NCI-H1694 treated with DMSO at 0.1 percent for 48 hours (cell line): Measurements from ENCODE around the gene ALAD.
"Not testable (repeated sequence)": the region's sequence is repeated elsewhere in the genome, so short reads cannot be mapped to it uniquely, and the experiment has no call there.

Experiments used
- DNase-seq: peaks from one replicate; lab custom pipeline; 2025; lab: John Stamatoyannopoulos, UW

Gene ALAD

DNA sequence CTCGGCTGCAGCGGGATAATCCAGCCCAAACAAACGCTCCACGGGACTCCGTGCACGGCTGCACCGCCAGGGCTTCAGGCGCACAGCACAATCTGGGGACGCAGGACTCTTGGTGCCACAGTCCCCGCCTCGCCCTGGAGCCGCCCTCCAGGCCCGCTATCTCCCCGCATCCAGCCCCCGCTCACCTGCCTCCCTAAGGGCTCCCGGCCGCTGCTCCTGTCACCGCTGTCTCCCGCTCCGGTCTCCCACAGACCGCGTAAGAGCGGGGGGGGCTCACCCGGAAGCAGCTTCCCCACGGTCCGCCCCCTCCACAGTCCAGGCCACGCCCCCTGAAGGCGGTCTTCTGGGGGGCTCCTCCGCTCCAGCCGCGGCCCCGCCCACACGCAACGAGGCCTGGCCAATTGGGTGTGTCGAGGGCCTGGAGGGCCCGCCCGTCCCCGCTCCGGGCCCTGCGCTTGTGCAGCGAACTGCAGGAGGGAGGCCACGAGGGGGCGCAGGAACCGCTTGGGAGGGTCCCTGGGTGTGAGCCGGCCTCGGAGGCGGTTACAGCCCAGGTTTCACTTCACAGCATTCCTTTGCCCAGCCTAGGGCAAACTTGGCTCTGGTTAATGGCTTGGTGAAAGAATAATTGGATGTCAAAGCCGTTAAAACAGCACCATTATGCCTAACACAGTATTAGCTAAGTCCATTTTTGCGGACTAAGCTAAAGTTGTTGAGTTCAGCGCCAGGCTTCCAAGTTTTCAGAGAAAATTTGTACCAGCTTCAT lies at the start of gene ALAD:
ALAD (minus strand) TSS at position 258 of the 766 bp plus-strand sequence. CDS start 7,725 bp downstream, outside the sequence.
- peak; percentile 86 for DNase-seq

DNA sequence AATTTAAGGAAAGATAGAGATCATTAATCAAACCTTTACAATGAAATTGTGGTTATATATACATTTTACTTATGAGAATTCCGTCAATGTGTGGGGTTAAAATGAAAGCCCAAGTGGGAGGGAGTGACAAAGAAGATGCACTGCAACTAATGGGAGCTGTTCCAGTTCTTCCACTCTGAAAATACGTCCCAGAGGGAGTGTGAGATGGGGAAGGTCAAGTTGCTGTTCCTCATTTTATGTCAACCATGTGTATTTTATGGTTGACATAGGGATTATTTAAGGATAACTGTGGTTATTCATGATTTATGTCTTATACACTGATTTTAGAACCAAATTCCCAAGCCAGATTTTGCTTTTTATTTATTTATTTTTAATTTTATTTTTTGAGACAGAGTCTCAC lies 48.3 kb upstream of the ALAD start:
- no peak for DNase-seq

DNA sequence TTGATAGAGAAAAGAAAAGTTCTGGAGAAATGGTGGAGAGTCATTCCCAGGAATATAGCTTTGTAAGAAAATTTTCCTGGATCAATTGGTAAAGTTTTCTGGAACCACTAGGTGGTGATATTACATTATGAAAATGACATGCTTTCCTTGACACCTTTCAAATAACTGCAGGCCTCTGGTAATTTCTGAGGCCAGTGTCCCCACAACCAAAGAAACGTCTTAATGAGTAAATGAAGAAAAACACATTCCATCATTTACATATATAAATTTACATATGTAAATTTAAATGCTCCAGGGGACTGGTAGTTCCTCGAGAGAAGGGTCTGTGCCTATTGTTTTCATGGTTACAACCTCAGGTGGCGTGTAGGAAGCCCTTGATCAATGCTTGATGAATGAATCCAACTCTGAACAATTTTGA lies 45.2 kb upstream of the ALAD start:
- peak; percentile 40 for DNase-seq

DNA sequence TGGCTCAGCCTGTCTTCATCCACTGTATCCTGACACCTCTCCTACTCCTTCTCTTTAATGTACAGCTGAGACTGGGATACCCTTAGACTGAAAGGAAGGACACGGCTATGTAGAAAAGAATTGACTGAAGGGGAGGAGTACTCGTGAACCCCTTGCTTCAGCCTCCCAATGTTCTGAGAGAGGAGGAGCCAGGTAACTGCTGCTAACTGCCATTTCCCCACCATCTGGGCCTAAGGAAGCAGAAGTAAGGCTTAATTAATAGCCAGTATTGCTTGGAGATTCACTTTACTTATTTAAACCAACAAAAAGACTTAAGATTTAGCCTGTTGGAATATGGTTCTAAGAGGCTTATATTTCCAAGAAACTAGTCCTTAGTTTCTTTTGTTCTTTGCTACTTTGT lies 43.7 kb upstream of the ALAD start:
- no peak for DNase-seq

DNA sequence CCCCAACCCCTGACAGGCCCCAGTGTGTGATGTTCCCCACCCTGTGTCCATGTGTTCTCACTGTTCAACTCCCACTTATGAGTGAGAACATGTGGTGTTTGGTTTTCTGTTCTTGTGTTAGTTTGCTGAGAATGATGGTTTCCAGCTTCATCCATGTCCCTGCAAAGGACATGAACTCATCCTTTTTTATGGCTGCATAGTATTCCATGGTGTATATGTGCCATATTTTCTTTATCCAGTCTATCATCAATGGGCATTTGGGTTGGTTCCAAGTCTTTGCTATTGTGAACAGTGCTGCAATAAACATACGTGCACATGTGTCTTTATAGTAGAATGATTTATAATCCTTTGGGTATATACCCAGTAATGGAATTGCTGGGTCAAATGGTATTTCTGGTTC lies 36.6 kb upstream of the ALAD start:
- not testable (repeated sequence) for DNase-seq

DNA sequence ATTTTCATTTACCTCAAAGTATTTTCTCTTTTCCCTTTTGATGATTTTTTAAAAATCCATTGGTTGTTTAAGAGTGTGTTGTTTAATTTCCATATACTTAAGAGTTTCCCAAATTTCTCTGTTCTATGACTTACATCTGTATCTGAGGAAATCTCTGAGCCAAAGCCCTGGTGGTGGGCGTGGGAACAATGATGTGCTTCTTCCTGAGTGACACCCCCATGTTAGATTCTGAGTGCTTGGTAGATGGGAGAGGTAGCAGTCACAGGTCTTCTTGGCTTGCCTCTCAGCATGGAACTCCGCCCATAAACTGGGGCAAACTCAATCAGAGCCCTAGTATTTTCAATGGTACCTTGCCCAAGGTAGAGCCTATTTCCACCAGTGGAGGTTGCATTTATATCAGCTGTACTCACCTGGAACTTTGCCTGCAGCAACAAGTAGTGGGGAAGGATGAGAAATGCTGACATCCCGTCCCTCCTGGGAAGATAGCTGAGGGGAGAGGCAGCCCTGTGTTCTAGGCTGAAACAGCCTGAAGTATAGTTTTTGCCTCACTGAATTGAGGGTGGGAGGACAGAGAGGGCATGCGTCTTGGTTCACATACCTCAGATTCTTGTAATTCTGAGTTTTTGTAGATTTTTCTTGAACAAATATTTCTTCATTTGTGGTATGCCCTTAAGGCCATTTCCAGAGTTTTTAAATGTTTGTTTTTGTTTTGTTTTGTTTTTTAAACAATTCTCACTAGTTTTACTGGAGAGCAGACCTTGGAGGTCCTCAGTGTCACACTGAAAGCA lies 35.8 kb upstream of the ALAD start:
- DNase-seq = no peak

DNA sequence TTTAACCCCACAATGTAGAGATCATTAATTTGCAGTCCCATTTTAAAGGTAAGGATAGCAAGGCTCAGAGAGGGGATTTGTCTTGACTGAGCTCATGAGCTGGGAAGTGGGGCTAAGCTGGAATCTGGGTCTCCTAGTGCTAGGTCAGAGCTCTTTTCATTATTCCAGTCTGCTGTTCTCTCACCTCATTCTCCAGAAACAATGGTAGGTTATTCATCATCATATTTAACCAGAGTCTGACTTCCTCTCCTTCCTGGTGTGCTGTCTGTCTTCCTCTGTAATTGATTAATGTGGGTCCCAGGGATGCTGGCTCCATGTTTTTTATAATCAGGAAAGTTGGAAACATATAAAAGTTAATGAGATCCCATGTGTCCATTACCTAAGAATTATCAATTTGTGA lies 30.1 kb upstream of the ALAD start:
- no peak for DNase-seq

DNA sequence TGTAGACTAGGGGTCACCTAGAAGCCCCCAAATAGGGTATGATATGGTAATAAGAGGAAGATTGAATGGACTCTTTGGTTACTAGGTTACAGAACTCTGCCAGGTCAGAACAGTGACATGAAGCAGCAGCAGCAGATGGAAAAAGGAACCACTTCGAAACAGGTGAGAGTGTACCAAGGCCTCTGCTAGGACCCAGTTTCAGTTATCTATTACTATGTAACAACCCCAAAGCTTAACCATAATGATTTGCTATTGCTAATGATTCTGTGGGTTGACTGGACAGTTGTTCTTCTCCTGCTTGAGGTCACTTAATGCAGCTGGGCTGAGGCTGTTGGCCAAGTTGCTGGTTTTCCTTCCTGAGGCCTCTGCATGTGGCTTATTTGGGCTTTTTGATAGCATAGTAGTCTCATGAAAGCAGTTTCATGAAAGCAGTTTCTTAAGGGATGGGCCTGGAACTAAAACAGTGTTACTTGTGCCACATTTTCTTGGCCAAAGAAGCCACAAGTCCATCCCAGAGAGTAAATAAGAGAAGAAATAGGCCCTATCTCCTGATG lies 27.1 kb upstream of the ALAD start:
- DNase-seq = no peak

DNA sequence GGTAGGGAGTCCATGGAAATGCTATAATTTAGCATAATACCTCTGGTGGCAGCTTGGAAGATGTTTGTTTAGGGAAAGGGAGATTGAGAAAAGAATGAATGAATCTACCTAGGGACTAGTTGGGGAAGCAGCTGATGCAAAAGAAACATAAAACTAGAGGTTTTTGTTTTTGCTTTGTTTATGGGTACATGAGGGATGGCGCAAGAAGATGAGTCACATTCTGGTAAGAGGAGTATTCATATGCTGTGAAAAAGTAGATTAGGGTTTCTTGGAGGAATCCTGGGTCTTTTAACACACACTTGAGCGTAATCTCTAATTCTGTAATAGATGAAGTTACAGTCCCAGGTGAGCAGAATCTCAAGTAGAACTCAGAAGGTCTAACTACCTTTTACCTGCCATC lies 26.5 kb upstream of the ALAD start:
- DNase-seq = no peak

DNA sequence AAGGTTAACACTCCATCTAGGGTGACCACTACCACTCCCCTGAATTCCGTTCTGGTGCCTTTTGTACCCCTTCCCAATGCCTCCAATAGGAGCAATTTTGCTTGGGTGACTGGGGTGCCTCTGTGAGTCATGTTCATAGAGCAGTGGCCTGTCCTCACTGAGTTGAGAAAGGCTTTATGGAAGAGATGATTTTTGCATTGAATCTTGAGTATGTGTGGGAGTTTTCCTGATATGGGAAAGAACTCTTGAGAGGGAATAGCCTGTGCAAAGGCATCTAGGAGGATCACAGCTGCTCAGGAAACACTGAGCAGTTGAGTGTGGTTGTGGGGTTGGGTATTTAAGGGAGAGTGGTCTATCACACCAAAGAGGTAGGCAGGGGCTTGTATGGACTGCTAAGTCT lies 25.6 kb upstream of the ALAD start:
- DNase-seq = no peak

DNA sequence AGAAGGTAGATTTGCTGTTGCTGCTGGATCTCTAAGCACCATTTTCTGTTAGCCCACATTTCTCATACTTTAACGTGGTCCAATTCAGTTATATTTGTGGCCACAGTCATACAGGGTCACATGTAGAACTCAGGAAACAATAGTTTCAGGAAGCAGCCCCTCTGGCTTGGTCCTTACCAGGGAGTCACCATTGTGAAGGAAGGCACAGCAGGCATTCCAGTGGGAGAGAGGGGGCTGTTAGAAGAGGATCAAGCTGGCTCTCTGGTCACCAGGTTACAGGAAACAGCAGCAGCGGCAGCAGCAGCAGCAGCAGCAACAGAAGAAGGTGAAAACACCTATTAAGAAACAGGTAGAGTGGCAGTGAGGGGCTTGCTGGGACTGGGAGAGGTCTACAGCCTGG lies 24.0 kb upstream of the ALAD start:
- DNase-seq = no peak

DNA sequence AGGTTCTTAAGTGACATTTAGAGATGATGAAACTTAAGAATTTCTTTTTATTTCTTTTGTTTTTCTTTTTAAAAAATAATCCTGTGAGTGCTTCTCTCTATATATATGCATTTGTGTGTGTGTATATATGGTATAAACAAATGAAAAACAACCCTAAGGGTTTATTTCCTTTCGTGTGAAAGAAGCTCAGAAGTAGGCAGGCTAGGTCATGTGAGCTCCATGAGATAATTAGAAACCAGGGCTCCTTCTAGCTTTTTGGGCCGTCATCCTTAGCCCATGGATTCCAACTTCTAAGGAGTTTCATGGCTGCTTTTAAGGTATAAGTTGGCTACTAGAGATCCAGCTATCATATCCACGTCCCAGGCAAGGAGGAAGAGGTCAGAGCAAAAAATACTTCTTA lies 20.6 kb upstream of the ALAD start:
- DNase-seq = no peak

DNA sequence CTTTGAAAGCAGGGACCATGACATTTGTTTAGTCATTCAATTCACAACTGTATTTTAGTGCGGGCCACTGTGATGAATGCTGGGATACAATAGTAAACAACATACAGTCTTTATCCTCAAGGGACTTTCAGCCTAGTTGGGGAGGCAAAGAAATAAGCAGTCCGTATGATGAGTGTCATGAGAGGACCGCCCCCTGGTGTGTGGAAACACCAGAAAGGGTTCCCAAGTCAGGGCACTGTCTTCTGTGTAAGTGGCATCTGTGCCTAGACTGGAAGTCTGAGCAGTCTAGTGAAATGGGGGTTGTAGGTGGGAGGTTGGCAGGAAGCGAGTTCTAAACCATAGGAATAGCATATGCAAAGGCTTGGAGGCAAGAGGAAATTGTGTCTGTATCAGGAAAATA lies 16.3 kb upstream of the ALAD start:
- DNase-seq = no peak

DNA sequence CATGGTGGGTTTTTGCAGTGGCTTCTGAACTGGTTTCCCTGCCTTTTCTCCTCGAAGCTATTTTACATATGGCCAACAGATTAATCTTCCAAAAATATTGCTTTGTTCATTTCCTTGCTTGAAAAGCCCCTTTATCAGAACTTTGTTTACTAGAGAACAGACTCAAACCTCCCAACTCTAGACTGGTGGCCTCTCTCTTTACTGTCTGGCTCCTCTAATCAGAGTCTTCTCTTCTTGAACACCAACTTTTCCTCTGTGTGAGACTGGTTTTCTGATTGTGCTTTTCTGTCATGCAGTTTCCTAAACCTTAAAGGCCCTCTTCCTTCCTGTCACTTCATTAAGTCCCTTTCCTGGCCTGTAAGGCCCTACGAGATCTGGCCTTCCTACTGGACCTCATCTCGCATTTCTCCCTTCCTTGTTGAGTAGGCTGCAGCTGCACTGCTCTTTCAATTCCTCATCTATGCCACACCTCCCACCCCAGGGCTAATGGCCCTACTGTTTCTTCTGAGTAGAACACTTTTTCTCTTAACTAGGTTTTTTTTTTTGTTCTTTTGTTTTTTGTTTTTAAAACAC lies 15.2 kb upstream of the ALAD start:
- DNase-seq = no peak

DNA sequence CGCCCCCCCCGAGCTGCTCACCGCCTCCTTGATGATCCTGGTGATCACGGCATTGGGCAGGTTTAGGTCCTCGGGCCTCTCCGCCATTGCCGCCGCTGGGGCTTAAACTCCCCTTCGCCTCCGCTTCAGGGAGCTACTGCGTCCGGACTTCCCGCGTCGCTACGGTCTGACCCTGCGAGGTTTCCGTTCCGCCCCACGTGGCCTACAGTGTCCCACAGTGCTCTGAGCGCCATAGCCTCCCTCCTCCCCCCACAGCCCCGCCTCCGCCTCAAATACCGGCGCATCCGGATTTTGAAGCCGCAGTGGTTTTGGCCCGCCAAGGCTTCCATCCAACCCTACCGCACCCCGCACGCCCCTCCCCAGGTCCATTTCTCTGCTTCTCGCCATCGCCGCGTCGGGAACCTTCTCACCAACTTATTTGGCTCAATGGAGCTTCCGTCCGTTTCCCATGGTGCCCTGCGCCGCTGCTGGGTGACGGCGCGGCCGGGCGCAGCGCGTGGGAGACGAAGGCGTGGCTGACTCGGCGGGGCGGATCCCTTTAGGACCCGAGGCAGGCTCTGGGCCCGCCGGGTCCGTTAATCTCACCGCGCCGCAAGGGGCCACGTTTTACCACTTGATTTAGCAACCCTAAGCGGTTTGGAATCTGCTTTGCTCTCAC lies 9.3 kb upstream of the ALAD start, which contains the start of the genes C9orf43 and POLE3:
C9orf43 (plus strand) TSS at position 541 of the 658 bp plus-strand sequence. CDS start 2,747 bp downstream, outside the sequence.
POLE3 (minus strand) TSS at position 469 of the 658 bp plus-strand sequence; CDS start at position 87, 382 bp downstream.
- peak; percentile 88 for DNase-seq

DNA sequence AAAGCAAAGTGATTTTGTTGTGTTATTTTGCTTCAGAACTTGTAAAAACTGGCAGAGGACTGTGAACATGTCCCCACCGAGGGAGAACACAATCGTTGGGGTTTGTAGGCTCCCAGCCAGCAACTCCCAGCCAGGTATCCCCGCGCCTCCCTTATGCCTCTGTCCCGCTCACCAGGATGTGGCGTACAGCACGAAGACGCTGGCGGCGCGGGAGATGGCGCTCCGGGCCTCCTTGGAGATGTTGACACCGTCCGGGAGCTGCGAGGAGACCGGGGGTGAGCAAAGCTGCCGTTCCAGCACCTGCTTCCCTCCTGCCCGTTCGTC lies 8.8 kb upstream of the ALAD start:
- DNase-seq = no peak

DNA sequence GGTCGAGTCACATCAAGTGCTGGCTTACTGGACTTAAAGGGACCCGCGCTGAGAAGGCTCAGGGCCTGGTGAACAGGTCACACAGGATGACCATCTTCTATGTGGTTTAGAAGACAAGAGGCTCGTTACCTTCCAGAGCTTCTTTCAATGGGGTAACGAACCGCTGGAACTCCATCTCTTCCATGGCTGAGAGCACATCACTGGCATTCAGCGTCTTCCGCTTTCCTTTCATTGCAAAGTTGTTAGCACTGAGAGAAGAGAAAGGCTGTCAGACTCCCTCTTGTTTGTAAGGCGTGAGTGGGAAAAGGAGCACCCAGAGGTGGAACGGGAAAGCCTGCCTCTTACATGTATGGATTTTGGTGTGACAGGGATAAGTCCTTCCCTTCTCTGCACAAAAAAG lies 8.4 kb upstream of the ALAD start:
- no peak for DNase-seq

DNA sequence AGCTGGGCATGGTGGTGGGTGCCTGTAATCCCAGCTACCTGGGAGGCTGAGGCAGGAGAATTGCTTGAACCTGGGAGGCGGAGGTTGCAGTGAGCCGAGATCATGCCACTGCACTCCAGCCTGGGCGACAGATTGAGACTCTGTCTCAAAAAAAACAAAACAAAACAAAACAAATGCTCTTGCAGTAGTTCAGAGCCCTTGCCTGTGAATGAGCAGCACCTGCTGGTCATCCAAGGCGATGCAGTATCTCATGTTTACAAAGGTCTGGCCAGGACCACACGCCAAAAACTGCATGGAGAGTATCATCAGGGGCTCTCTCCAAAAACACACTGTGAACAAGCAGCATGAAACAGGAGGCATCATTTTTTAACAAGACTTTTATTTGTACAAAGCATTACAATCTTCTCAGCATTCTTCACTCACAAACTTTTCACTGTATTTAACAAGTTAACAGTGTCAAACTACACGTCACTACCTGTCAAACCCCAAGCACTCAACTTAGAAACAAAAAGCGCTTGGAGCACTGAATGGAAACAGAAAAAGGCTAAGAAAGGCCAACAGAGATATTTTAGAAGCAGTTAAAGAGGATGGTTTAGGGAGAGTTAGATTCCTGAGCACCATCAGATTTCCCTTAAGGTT lies 5.9 kb upstream of the ALAD start:
- DNase-seq = peak; percentile 56

DNA sequence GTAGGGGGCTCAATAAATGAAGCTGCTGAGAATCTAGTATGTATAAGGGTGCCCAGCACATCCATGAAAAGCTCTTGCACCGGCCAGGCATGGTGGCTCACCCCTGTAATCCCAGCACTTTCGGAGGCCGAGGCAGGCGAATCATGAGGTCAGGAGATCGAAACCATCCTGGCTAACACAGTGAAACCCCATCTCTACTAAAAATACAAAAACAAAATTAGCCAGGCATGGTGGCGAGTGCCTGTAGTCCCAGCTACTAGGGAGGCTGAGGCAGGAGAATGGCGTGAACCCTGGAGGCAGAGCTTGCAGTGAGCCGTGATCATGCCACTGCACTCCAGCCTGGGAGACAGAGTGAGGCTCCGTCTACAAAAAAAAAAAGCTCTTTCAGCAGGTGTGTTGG lies 5.3 kb upstream of the ALAD start:
- not testable (repeated sequence) for DNase-seq

DNA sequence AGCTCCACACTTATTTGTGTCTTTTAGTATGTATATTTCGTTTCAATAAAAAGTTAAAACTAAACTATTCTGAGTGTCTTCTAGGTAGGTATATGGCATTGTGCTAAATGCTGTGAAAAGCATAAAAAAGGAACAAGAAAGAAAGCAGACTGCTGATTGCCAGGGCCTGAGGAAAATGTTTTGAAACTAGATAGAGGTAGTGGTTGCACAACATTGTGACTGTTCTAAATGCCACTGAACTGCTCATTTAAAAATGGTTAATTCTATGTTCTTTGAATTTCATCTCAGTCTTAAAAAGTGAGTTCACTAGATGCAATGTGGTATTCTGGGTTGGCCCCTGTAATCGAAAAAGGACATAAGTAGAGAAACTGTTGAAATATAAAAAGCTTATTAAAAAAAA lies 2.6 kb upstream of the ALAD start:
- DNase-seq = no peak

DNA sequence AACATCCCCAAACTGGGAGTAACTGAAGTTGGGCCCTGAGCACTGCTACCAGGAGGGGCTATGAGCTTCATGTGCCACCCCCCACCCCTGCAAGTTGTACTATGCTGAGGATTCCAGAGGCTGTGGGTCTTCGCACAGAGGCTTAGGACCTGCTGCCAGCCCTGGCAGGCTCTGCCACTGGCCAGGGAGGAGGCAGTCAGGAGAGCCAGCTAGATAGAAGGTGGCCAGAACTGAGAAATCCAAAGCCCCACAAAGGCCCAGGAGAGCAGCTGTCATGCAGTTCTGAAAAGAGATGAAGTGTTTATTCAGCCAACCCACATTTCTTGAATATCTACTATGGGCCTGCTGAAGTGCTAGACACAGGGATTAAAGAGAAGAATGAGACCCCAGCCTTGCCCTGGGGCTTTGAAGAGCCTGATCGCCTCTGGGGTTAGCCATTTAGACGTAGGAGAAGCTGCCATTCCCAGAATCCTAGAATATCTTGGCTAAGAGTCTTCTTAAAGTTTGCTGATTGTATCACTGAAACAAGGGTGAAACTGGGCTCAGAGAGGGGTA lies 1.4 kb downstream of the ALAD start:
- DNase-seq = no peak
